Measurements from ENCODE around the gene ZSCAN18. TPM values are rescaled to one million over a fixed set of nuclear protein-coding genes. Genes with fewer than 3 reads are reported as not detected.

The ZSCAN18 gene
- total and polyA plus RNA-seq, 9 donors = 55.6 to 83.4 (median 64.4) TPM

DNA sequence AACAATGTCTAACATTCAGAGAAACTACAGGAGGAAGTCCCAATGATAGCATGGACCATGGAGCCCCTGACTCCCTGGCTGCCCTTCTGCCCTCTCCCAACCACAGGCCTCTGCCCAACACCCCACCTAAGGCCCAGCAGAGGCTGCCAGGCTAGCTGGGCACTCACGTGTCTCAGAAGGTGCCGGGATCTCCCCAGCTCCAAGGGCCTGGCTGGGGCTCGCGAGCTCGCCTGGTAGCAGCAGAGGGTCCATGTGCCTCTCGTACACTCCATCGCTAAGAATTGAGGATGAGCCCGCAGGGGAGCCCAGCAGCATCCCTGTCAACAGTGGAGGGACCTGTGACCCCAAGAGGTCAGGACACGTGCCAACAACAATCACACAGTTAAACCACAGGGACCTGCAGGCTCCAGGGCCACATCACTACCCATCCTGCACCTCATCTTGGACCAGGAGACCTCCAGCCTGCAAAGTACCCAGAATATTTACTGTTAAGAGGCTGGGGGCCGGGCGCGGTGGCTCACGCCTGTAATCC, 9.4 kb downstream of the ZSCAN18 start:
- H3K36me3 ChIP-seq (ENCODE audit: control insufficient read depth, insufficient read depth, low read length) = peaks cover 64% of the 10 kb centered on the region
- DNase-seq = no peak
- 94% methylated on average over 9 of the region's 13 CpGs for WGBS (ENCODE audit: insufficient coverage)
- H3K27ac ChIP-seq (ENCODE audit: low read length) = no peak overlapping the region
- H3K4me1 ChIP-seq (ENCODE audit: control insufficient read depth, insufficient read depth, low read length) = peaks cover 10% of the 10 kb centered on the region
- H3K27me3 ChIP-seq (ENCODE audit: control insufficient read depth, insufficient read depth, low read length) = no peaks in the 10 kb centered on the region
- H3K4me3 ChIP-seq (ENCODE audit: low read length) = no peak overlapping the region
- H3K9me3 ChIP-seq (replicated peaks; ENCODE audit: control insufficient read depth, low read depth, low read length) = peaks cover 40% of the 10 kb centered on the region

DNA sequence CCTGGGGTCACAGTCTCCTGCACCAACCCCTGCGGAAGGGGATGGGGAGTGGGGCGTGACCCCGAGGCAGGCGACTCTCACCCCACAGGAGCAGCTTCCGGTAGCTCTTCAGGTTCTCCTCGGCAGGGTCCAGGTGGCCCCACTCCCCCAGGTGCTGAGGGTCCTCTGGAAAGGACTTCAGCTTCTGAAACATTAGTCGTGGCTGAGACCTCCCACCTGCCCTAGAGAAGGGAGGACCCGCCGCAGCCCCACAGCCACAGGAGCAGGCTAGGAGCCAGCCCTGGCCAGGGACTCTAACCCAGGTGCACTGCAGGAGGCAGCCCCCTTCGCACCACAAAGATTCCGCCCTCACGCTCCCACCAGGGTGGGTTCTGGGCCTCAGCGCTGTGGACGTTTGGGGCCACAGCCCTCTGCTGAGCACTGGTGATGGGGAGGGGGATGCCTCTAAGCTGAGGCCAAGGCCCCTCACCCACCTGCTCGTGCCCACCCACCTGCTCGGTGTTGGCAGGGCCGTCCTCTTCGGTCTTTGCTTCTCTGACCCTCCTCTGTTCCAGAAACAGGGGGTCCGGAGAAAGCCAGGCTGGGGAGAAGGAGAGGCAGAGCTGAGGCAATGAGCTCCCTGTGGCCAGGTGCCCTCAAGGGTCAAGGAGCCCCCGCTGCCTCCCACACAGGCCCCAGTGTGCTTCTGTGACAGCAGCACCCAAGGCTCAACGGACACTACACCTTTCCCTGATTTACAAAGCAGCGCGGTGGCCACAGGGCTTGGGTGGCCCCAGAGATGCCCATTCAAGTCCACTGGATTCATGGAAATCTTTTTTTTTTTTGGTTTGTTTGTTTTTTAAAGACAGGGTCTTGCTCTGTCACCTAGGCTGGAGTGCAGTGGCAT, 11.0 kb downstream of the ZSCAN18 start:
- Histone ChIP-seq H3K27ac (ENCODE audit: low read length) (no peak overlapping the region), H3K4me3 (ENCODE audit: low read length) (no peak overlapping the region), H3K27me3 (ENCODE audit: control insufficient read depth, insufficient read depth, low read length) (no peaks in the 10 kb centered on the region), H3K36me3 (ENCODE audit: control insufficient read depth, insufficient read depth, low read length) (peaks cover 64% of the 10 kb centered on the region), H3K9me3 (replicated peaks; ENCODE audit: control insufficient read depth, low read depth, low read length) (peaks cover 50% of the 10 kb centered on the region), H3K4me1 (ENCODE audit: control insufficient read depth, insufficient read depth, low read length) (peaks cover 10% of the 10 kb centered on the region)
- DNase-seq = no peak
- WGBS (ENCODE audit: insufficient coverage) = 92% methylated on average over 8 of the region's 23 CpGs

DNA sequence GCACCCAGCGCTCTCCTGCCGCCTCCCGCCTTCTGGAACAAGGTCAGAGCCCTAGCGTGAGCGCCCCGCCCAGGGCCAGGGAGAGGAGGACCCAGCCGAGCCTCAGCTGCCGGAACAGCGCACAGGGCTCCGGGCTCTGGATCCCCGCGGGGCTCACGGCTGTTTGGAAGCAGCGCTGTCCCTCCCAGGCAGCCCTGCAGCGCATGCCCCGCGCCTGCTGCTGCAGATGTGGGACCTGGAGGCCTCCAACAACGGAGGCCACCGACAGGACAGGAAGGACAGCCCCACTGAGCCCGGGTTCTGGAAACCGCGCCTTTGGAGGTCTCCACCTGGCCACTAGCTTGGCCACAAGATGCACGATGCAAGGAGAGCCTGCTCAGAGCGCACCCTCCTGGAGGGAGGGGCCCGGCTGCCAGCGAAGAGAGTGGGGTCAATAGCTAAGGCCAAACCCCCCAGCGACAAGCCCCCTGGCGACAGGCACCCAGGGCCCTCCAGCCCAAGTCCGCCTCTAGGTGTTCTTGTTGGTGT, 12.6 kb downstream of the ZSCAN18 start:
- Histone ChIP-seq H3K27ac (ENCODE audit: low read length) (no peak overlapping the region), H3K27me3 (ENCODE audit: control insufficient read depth, insufficient read depth, low read length) (no peaks in the 10 kb centered on the region), H3K36me3 (ENCODE audit: control insufficient read depth, insufficient read depth, low read length) (peaks cover 60% of the 10 kb centered on the region), H3K9me3 (replicated peaks; ENCODE audit: control insufficient read depth, low read depth, low read length) (peaks cover 57% of the 10 kb centered on the region), H3K4me1 (ENCODE audit: control insufficient read depth, insufficient read depth, low read length) (no peaks in the 10 kb centered on the region), H3K4me3 (ENCODE audit: low read length) (no peak overlapping the region)
- DNase-seq = no peak
- WGBS (ENCODE audit: insufficient coverage) = 96% methylated on average over 23 of the region's 29 CpGs

DNA sequence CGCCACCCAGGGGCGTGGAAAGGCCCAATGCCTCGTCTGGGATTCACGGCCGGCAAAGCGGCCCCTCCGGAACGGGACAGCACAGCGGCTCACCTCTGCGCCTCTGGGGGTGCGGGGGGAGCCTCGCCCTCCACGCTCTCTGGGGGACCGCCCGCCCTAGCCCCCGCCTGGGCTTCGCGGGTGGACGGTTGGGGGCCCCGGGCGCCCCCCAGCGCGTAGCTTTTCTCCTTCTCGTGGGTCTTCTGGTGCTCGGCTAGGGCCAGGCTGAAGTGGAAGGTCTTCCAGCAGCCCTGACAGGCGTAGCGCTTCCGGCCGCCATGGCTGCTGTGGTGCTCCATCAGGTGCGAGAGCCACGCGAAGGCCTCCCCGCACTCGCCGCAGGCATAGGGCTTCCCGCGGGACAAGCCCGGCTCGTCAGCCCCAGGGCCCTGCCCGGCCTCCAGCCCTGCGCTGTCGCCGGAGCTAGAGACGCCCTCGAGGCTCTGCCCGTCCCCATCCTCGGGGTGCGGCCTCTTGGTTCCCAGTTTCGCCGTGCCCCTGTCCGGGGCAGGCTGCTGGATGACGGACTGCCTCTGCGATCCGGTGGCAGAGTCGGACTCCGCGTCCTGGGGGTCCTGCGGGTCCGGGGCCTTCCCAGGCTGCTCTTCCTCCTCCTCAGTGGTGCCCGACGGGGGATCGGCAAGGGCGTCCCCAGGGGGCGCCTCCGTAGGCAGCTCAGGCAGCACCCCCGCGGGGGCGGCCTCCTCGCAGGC, 13.3 kb downstream of the ZSCAN18 start:
- Histone ChIP-seq H3K9me3 (replicated peaks; ENCODE audit: control insufficient read depth, low read depth, low read length) (peaks cover 60% of the 10 kb centered on the region), H3K4me1 (ENCODE audit: control insufficient read depth, insufficient read depth, low read length) (no peaks in the 10 kb centered on the region), H3K4me3 (ENCODE audit: low read length) (no peak overlapping the region), H3K27me3 (ENCODE audit: control insufficient read depth, insufficient read depth, low read length) (no peaks in the 10 kb centered on the region), H3K27ac (ENCODE audit: low read length) (no peak overlapping the region), H3K36me3 (ENCODE audit: control insufficient read depth, insufficient read depth, low read length) (peaks cover 56% of the 10 kb centered on the region)
- no peak for DNase-seq
- WGBS (ENCODE audit: insufficient coverage) = 96% methylated on average over 69 of the region's 69 CpGs

DNA sequence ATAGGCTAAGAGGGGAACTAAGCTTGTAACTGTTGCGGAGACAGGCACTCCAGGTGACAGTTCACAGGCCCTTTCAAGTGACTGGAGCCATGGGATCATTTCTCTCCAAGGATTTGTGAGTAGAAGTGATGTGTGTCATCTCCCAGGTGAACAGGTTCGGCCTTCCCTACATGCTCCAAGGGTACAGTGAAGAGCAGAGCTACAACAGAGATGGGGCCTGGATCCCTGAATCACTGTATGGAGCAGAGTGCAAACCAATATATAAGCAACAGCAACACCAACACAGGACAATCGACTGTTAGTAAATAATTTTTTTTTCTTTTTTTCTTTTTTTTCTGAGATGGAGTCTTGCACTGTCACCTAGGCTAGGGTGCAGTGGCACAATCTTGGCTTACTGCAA, 15.0 kb downstream of the ZSCAN18 start:
- H3K4me1 ChIP-seq (ENCODE audit: control insufficient read depth, insufficient read depth, low read length) = no peaks in the 10 kb centered on the region
- no peak for DNase-seq
- no peaks in the 10 kb centered on the region for H3K27me3 ChIP-seq (ENCODE audit: control insufficient read depth, insufficient read depth, low read length)
- WGBS (ENCODE audit: insufficient coverage) = 80% methylated on average over 1 of the region's 3 CpGs
- H3K9me3 ChIP-seq (replicated peaks; ENCODE audit: control insufficient read depth, low read depth, low read length) = peaks cover 52% of the 10 kb centered on the region
- no peak overlapping the region for H3K4me3 ChIP-seq (ENCODE audit: low read length)
- no peak overlapping the region for H3K27ac ChIP-seq (ENCODE audit: low read length)
- peaks cover 45% of the 10 kb centered on the region for H3K36me3 ChIP-seq (ENCODE audit: control insufficient read depth, insufficient read depth, low read length)

DNA sequence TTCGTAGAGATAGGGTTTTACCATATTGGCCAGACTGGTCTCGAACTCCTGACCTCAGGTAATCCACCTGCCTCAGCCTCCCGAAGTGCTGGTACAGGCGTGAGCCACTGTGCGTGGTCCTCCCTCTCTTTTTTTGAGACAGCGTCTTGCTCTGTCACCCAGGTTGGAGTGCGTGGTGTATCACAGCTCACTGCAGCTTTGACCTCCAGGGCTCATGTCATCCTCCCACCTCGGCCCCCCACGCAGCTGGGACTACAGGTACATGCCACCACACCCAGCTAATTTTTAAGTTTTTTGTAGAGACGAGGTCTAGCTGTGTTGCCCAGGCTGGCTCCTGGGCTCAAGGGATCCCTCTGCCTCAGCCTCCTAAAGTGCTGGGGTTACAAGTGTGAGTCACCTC, 18.2 kb downstream of the ZSCAN18 start:
- peaks cover 20% of the 10 kb centered on the region for H3K36me3 ChIP-seq (ENCODE audit: control insufficient read depth, insufficient read depth, low read length)
- H3K27me3 ChIP-seq (ENCODE audit: control insufficient read depth, insufficient read depth, low read length) = no peaks in the 10 kb centered on the region
- H3K9me3 ChIP-seq (replicated peaks; ENCODE audit: control insufficient read depth, low read depth, low read length) = peaks cover 34% of the 10 kb centered on the region
- DNase-seq = no peak
- WGBS (ENCODE audit: insufficient coverage) = 95% methylated on average over 8 of the region's 10 CpGs
- H3K27ac ChIP-seq (ENCODE audit: low read length) = no peak overlapping the region
- no peaks in the 10 kb centered on the region for H3K4me1 ChIP-seq (ENCODE audit: control insufficient read depth, insufficient read depth, low read length)
- H3K4me3 ChIP-seq (ENCODE audit: low read length) = no peak overlapping the region

DNA sequence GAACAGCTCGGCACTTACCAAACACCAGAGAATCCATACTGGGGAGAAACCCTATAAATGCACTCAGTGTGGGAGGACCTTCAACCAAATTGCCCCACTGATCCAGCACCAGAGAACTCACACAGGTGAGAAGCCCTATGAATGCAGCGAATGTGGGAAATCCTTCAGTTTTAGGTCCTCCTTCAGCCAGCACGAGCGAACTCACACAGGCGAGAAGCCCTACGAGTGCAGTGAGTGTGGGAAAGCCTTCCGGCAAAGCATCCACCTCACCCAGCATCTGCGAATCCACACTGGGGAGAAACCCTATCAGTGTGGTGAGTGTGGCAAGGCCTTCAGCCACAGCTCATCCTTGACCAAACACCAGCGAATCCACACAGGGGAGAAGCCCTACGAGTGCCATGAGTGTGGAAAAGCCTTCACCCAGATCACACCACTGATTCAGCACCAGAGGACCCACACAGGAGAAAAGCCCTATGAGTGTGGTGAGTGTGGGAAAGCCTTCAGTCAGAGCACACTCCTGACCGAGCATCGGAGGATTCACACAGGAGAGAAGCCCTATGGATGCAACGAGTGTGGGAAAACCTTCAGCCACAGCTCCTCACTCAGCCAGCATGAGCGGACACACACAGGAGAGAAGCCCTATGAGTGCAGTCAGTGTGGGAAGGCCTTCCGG, 30.7 kb downstream of the ZSCAN18 start:
- no peak for DNase-seq
- Histone ChIP-seq H3K4me3 (ENCODE audit: low read length) (no peak overlapping the region), H3K36me3 (ENCODE audit: control insufficient read depth, insufficient read depth, low read length) (peaks cover 58% of the 10 kb centered on the region), H3K4me1 (ENCODE audit: control insufficient read depth, insufficient read depth, low read length) (no peaks in the 10 kb centered on the region), H3K27ac (ENCODE audit: low read length) (no peak overlapping the region), H3K9me3 (replicated peaks; ENCODE audit: control insufficient read depth, low read depth, low read length) (peaks cover 82% of the 10 kb centered on the region), H3K27me3 (ENCODE audit: control insufficient read depth, insufficient read depth, low read length) (no peaks in the 10 kb centered on the region)
- WGBS (ENCODE audit: insufficient coverage) = 100% methylated on average over 2 of the region's 15 CpGs

DNA sequence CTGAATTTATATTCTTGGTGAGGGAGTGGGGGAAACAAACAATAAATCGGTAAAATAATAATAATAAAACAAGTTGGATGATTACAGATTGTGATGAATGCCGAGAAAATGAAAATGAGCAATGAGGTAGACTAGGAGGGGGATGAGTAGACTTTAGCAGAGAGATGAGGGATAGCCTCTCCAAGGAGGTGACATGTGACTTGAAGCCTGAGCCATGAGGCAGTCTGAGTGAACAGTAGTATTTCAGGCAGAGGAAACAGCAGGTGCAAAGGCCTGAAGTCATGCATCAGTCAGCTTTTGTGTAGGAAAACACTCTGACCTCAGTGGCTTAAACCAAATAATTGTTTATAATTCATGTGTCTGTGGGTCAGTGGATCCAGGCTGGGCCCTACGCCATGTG, 34.3 kb downstream of the ZSCAN18 start:
- Histone ChIP-seq H3K27me3 (ENCODE audit: control insufficient read depth, insufficient read depth, low read length) (no peaks in the 10 kb centered on the region), H3K36me3 (ENCODE audit: control insufficient read depth, insufficient read depth, low read length) (peaks cover 68% of the 10 kb centered on the region), H3K4me1 (ENCODE audit: control insufficient read depth, insufficient read depth, low read length) (peaks cover 10% of the 10 kb centered on the region), H3K27ac (ENCODE audit: low read length) (no peak overlapping the region), H3K9me3 (replicated peaks; ENCODE audit: control insufficient read depth, low read depth, low read length) (peaks cover 70% of the 10 kb centered on the region), H3K4me3 (ENCODE audit: low read length) (no peak overlapping the region)
- WGBS (ENCODE audit: insufficient coverage) = 100% methylated on average over 2 of the region's 3 CpGs
- no peak for DNase-seq

DNA sequence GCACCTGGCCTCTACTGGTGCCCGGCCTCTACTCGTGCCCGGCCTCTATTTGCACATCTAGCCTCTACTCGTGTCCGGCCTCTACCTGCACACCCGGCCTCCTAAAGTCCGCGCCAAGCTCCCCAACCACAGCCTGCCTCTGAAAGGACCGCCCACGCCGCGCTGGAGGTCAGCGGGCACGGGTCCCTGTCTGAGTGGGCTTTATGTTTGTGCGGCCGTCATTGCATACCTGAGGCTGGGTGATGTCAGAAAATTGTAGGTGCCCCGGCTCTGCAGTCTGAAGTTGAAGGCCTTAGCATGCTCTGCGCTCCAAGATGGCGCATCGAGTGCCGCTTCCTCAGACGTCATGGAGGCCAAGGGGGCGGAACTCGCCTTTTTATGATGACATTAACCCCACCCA, 37.8 kb downstream of the ZSCAN18 start:
- Histone ChIP-seq H3K27ac (ENCODE audit: low read length) (peak overlapping the region; percentile 96), H3K4me1 (ENCODE audit: control insufficient read depth, insufficient read depth, low read length) (peaks cover 18% of the 10 kb centered on the region), H3K9me3 (replicated peaks; ENCODE audit: control insufficient read depth, low read depth, low read length) (peaks cover 37% of the 10 kb centered on the region), H3K36me3 (ENCODE audit: control insufficient read depth, insufficient read depth, low read length) (peaks cover 39% of the 10 kb centered on the region), H3K27me3 (ENCODE audit: control insufficient read depth, insufficient read depth, low read length) (no peaks in the 10 kb centered on the region), H3K4me3 (ENCODE audit: low read length) (peak overlapping the region; percentile 80)
- DNase-seq = no peak
- 80% methylated on average over 10 of the region's 24 CpGs for WGBS (ENCODE audit: insufficient coverage)
